Measurements from ENCODE around the gene TRNP1. TPM values are rescaled to one million over a fixed set of nuclear protein-coding genes. Genes with fewer than 3 reads are reported as not detected.

Gene TRNP1
- total RNA-seq, 1 donor from 2014 or later = 15.3 TPM

GRCh38 chr1:26957306-26957705, 36.2 kb upstream of the TRNP1 start:
- Histone ChIP-seq H3K4me3 (ENCODE audit: low read depth, low read length) (no peak overlapping the region), H3K36me3 (ENCODE audit: control insufficient read depth, insufficient read depth, low read length) (peaks cover 1% of the 10 kb centered on the region), H3K27me3 (ENCODE audit: control insufficient read depth, insufficient read depth, low read length) (no peaks in the 10 kb centered on the region)
- FAIRE-seq (no peak), DNase-seq (ENCODE audit: low read depth) (no peak)
- TF ChIP-seq CTCF (IDR thresholded peaks at IDR 0.05; ENCODE audit: insufficient read depth, low read length, severe bottlenecking) = no peak

- Histone ChIP-seq H3K4me3 (ENCODE audit: low read depth, low read length) (peak overlapping the region; percentile 97), H3K27me3 (ENCODE audit: control insufficient read depth, insufficient read depth, low read length) (no peaks in the 10 kb centered on the region), H3K36me3 (ENCODE audit: control insufficient read depth, insufficient read depth, low read length) (no peaks in the 10 kb centered on the region)
- DNase-seq (ENCODE audit: low read depth) (no peak), FAIRE-seq (no peak)
- TF ChIP-seq CTCF (IDR thresholded peaks at IDR 0.05; ENCODE audit: insufficient read depth, low read length, severe bottlenecking) = no peak
Measured at GRCh38 chr1:26959270-26959669, 34.2 kb upstream of the TRNP1 start.

- H3K36me3 ChIP-seq (ENCODE audit: control insufficient read depth, insufficient read depth, low read length) = no peaks in the 10 kb centered on the region
- FAIRE-seq (no peak), DNase-seq (ENCODE audit: low read depth) (peak; percentile 77)
- peak within 1 kb of the TSS; percentile 97 for H3K4me3 ChIP-seq (ENCODE audit: low read depth, low read length)
- no peaks in the 10 kb centered on the region for H3K27me3 ChIP-seq (ENCODE audit: control insufficient read depth, insufficient read depth, low read length)
- peak; percentile 66 for TF ChIP-seq CTCF (IDR thresholded peaks at IDR 0.05; ENCODE audit: insufficient read depth, low read length, severe bottlenecking)
Measured at GRCh38 chr1:26959722-26960624, 33.5 kb upstream of the TRNP1 start, which contains the start of gene KDF1. Gene KDF1, minus strand, starts transcription at chr1:26960468. Its CDS starts 8,088 bp downstream, at chr1:26952380.

GRCh38 chr1:26960625-26960966, 32.9 kb upstream of the TRNP1 start:
- Histone ChIP-seq H3K4me3 (ENCODE audit: low read depth, low read length) (peak overlapping the region; percentile 97), H3K36me3 (ENCODE audit: control insufficient read depth, insufficient read depth, low read length) (no peaks in the 10 kb centered on the region), H3K27me3 (ENCODE audit: control insufficient read depth, insufficient read depth, low read length) (no peaks in the 10 kb centered on the region)
- FAIRE-seq (no peak), DNase-seq (ENCODE audit: low read depth) (no peak)
- TF ChIP-seq CTCF (IDR thresholded peaks at IDR 0.05; ENCODE audit: insufficient read depth, low read length, severe bottlenecking) = no peak

GRCh38 chr1:26961826-26962225, 31.7 kb upstream of the TRNP1 start:
- FAIRE-seq (no peak), DNase-seq (ENCODE audit: low read depth) (peak; percentile 94)
- Histone ChIP-seq H3K36me3 (ENCODE audit: control insufficient read depth, insufficient read depth, low read length) (no peaks in the 10 kb centered on the region), H3K4me3 (ENCODE audit: low read depth, low read length) (no peak overlapping the region), H3K27me3 (ENCODE audit: control insufficient read depth, insufficient read depth, low read length) (no peaks in the 10 kb centered on the region)
- no peak for TF ChIP-seq CTCF (IDR thresholded peaks at IDR 0.05; ENCODE audit: insufficient read depth, low read length, severe bottlenecking)
